Placental pericyte (primary cell): Measurements from ENCODE around the gene MAG. TPM values are rescaled to one million over a fixed set of nuclear protein-coding genes. Genes with fewer than 3 reads are reported as not detected.

Experiments used
- total RNA-seq: library from RNA; depleted of rRNA; stranded (reverse); fragments of >200 nt; gene quantifications from 2 replicates; pipeline ENCODE4 v1.2.3, GENCODE V29; 2012

Gene MAG, protein sequence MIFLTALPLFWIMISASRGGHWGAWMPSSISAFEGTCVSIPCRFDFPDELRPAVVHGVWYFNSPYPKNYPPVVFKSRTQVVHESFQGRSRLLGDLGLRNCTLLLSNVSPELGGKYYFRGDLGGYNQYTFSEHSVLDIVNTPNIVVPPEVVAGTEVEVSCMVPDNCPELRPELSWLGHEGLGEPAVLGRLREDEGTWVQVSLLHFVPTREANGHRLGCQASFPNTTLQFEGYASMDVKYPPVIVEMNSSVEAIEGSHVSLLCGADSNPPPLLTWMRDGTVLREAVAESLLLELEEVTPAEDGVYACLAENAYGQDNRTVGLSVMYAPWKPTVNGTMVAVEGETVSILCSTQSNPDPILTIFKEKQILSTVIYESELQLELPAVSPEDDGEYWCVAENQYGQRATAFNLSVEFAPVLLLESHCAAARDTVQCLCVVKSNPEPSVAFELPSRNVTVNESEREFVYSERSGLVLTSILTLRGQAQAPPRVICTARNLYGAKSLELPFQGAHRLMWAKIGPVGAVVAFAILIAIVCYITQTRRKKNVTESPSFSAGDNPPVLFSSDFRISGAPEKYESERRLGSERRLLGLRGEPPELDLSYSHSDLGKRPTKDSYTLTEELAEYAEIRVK
- 0.43 TPM in 1 of 2 replicates, not detected in the other for total RNA-seq

GRCh38 chr19:35291916-35292315 lies at the start of gene MAG:
MAG (plus strand) TSS chr19:35292161; CDS start chr19:35295409, 3,248 bp downstream.

DNA sequence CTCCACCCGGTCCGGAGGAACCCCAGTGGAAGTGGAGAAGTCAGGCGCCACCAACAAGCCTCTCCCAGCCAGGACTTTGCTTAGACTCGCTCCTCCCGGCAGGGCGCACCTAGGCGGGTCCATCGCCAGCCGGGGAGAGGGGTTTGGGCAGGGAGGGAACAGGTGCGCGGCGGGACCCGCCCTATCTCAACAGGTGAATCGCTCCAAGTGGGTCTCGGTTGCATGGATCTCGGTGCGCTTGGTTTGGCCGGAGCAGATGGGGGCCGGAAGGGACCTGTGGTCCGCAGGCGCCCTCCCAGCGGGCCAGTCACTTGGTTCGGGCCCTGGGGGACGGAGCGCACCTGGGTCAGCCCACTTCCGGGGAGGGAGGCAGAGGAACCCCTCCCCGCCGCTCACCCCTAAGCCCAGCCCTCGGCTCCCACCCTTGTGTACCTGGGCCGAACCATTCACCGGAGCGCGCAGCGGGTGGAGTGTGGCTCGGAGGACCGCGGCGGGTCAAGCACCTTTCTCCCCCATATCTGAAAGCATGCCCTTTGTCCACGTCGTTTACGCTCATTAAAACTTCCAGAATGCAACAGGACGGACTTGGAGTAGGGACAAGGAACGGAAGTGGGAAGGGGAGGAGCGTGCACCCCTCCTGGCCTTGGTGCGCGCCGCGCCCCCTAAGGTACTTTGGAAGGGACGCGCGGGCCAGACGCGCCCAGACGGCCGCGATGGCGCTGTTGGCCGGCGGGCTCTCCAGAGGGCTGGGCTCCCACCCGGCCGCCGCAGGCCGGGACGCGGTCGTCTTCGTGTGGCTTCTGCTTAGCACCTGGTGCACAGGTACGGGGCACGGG lies 43.4 kb upstream of the MAG start, which contains the start of gene LSR:
TSS of gene LSR (plus strand) at position 693 of the 836 bp plus-strand sequence. CDS start at position 714, 21 bp downstream.

DNA sequence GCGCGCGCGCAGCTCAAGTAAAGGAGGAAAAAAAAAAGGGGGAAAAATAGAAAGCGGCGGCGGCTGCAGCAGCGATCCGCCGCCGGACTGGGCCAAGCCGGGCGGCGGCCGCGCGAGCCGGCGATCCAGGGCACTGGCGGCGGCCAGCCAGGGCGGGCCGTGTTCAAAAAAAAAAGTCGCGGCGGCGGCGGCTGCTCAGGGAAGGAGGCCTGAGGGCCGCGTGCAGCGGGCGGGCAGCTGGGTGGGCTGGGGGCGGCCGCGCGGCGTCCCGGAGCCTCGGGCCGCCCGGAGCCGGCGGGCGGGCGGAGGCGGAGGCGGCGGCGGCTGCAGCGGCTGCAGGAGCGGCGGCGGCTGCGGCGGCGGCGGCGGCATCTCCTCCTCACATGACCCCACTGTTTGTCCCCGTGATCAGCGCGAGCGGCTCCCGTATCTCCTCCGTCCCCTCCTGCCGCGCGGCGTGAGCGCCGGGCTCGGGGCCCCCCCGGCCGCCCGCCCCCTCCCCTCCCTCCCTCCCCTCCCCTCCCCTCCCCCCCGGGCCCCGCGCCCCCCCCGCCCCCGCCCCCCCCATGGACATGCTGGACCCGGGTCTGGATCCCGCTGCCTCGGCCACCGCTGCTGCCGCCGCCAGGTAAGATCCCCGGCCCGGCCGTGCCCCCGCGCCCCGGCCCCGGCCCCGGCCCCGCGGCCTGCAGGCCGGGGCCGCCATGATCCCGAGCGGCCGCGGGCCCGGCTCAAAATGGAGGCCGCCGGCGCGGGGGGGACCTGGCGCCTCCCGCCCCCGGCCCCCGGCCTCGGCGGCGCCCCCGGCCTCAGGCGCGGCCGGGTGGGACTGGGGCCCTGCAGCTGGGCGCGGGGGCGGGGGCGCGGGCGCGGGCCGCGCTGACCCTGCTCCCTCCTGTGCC lies 23.2 kb upstream of the MAG start, which contains the start of gene USF2:
TSS of gene USF2 (plus strand) at position 427 of the 902 bp plus-strand sequence. CDS start at position 567, 140 bp downstream.

GRCh38 chr19:35328851-35329285 lies 36.9 kb downstream of the MAG start, which contains the start of gene CD22:
CD22 (plus strand) TSS chr19:35329187; CDS start chr19:35332041, 2,854 bp downstream.

GRCh38 chr19:35347171-35347929 lies 55.4 kb downstream of the MAG start, which contains the start of gene FFAR1:
FFAR1 (plus strand) TSS chr19:35347902; CDS start chr19:35351552, 3,650 bp downstream.

GRCh38 chr19:35357867-35358573 lies 66.1 kb downstream of the MAG start, which contains the start of gene FFAR3:
FFAR3 (plus strand) TSS chr19:35358460; CDS start chr19:35358891, 431 bp downstream.

Other genes with a start within 250 kb of the MAG start
- not detected in 2 replicates for gene FXYD3, start 176.3 kb upstream of the MAG start, total RNA-seq
- gene LGI4, start 157.1 kb upstream of the MAG start, total RNA-seq = not detected in 2 replicates
- 0.66 TPM in 1 of 2 replicates, not detected in the other for gene FXYD1, start 153.3 kb upstream of the MAG start, total RNA-seq
- not detected in 2 replicates for gene FXYD7, start 148.9 kb upstream of the MAG start, total RNA-seq
- 55.0 and 63.7 TPM in 2 replicates for gene FXYD5, start 137.4 kb upstream of the MAG start, total RNA-seq
- gene FAM187B, start 63.4 kb upstream of the MAG start, total RNA-seq = not detected in 2 replicates
- 0.22 and 1.9 TPM in 2 replicates for gene LSR, start 43.2 kb upstream of the MAG start, total RNA-seq
- 75.9 and 81.4 TPM in 2 replicates for gene USF2, start 23.2 kb upstream of the MAG start, total RNA-seq
- gene HAMP, start 9.6 kb upstream of the MAG start, total RNA-seq = under 0.01 TPM in 1 of 2 replicates, not detected in the other
- gene CD22, start 37.0 kb downstream of the MAG start, total RNA-seq = 1.7 TPM in 1 of 2 replicates, not detected in the other
- gene FFAR1, start 55.7 kb downstream of the MAG start, total RNA-seq = not detected in 2 replicates
- not detected in 2 replicates for gene FFAR3, start 66.3 kb downstream of the MAG start, total RNA-seq
- not detected in 2 replicates for gene GPR42, start 78.9 kb downstream of the MAG start, total RNA-seq
- gene FFAR2, start 156.1 kb downstream of the MAG start, total RNA-seq = not detected in 2 replicates
- not detected in 2 replicates for gene KRTDAP, start 198.3 kb downstream of the MAG start, total RNA-seq
- gene DMKN, start 221.5 kb downstream of the MAG start, total RNA-seq = 0.14 and 0.22 TPM in 2 replicates
- 0.14 TPM in 1 of 2 replicates, not detected in the other for gene SBSN, start 236.2 kb downstream of the MAG start, total RNA-seq
- gene GAPDHS, start 241.3 kb downstream of the MAG start, total RNA-seq = not detected in 2 replicates